HG02571 (cell line): ENCODE measurements around the gene MAP2K3.
"Not testable (repeated sequence)": the region's sequence is repeated elsewhere in the genome, so short reads cannot be mapped to it uniquely, and the experiment has no call there.

Source experiments
- ATAC-seq: cut with Tn5 transposase; IDR thresholded peaks from one replicate; pipeline ENCODE4 v1.9.1; 2021; ENCODE audit warnings: mild to moderate bottlenecking, moderate library complexity; ENCODE audit not compliant: unreplicated experiment

MAP2K3 gene

DNA sequence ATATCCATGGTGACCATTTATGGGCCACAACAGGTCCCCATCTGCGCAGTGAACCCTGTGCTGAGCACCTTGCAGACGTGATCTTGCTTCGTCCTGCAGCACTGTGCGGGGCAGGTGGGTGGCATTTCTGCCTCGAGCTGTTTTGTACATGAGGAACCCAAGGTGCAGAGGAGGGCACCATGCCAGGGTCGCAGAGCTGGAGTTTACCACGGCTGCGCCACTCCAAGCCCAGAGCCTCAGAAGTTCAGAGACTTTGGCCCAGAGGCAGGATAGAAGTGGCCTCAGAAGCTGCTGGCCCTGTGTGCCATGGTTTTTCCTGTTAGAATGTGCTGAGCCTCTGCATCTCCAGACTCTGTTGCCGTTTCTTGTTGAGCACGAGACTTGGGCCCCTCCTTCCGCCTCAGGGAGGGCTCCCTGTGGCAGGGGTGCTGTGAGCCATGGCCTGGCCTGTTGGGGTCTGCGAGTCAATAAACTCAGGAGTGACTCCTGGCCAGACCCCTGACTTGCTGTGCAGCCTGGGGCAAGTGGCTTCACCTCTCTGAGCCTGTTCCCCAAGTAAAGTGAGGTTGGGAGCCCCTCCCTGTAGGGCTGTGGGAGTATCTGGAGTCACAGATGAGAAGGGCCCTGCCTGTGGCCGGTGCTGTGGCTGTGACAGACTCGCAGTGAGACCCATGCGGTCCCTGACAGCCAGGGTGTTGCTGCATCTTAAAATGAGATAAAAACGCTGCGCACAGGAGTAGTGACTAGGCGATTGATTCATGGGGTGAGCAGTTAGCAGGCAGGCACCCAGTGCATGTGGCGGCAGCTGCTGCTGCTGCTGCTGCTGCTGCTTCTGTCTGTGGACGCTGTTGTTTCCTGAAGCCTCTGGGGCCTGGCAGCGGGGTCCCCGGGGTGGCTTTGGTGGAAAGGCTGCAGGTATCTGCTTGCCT lies 11.8 kb downstream of the MAP2K3 start:
- no peak for ATAC-seq

DNA sequence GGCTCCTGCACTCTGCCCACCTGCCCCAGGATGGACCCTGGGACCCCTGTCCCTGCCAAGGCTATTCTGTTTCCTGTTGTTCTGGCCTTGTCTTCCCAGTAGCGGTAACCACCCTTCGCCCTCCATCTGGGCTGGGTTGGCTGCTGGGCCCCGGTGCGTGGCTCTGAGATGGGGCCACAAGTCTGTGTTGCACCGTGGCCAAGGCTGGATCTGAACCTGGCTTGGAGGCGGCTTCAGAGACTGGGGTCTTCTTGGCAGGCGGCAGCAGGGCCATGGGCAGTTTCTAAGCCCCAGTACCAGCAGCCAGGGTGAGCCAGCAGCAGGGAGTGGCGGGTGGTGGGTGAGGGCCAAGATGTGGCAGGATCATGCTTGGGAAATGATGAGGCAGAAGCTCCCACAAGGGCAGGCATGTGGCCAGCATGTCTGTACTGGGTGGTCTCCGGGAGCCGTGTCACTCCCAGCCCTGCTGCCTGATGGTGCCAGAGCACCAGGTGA lies 12.6 kb downstream of the MAP2K3 start:
- ATAC-seq: no peak

- ATAC-seq: no peak
Observed at GRCh38 chr17:21297597-21297996, 13.1 kb downstream of the MAP2K3 start.

GRCh38 chr17:21298056-21298982 lies 13.8 kb downstream of the MAP2K3 start:
- ATAC-seq: no peak

DNA sequence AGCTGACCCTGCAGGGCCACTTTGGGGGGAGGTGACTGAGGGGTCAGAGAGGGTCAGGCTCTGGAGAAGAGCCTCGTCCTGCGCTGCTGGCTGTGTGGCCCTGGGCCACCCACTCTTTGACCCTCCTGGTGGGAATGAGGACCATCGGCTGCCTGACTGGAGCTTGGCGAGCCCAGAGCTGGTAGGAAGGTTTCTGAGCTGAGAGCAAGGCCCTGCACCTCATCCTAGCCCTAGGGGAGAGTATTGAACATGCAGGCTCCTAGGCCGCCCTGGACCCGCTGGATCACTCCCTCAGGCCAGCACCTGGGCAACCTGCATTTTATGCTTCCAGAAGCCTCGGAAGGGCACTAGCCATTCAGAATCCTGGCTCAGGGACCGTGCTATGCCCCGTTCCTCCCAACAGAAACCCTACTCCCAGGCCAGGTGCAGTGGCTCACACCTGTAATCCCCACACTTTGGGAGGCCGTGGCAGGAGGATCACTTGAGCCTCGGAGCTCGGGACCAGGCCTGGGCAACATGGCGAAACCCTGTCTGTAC lies 14.5 kb downstream of the MAP2K3 start:
- no peak for ATAC-seq

DNA sequence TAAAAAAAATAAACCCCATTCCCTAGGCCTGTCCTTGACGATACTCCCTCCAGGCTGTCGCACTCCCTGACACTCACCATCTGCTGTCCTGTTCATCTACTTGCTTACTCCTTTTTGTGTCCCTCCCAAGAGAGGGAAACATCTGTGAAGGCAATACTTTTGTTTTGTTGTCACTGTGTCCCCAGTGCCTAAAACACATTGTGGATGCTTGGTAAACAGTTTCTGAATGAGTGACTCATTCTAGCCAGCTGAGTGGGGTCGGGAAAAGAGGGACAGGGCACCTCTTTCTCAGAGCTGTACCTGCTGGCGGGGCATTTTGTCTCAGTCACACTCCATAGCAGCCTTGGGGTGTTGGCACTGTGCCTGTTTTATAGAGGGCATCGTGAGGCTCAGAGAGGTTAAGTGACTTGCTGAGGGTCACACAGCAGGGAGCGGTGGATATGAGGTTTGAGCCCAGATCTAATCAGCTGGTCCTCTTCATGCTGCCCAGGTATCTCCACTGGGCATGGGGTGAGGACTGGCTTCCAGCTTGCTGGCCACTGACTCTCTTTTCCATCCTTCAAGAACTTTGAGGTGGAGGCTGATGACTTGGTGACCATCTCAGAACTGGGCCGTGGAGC lies 15.6 kb downstream of the MAP2K3 start:
- no peak for ATAC-seq

- ATAC-seq: no peak
Observed at GRCh38 chr17:21300601-21301571, 16.4 kb downstream of the MAP2K3 start.

- no peak for ATAC-seq
Observed at GRCh38 chr17:21301593-21302550, 17.4 kb downstream of the MAP2K3 start.

- ATAC-seq: no peak
Observed at GRCh38 chr17:21302711-21303425, 18.4 kb downstream of the MAP2K3 start.

DNA sequence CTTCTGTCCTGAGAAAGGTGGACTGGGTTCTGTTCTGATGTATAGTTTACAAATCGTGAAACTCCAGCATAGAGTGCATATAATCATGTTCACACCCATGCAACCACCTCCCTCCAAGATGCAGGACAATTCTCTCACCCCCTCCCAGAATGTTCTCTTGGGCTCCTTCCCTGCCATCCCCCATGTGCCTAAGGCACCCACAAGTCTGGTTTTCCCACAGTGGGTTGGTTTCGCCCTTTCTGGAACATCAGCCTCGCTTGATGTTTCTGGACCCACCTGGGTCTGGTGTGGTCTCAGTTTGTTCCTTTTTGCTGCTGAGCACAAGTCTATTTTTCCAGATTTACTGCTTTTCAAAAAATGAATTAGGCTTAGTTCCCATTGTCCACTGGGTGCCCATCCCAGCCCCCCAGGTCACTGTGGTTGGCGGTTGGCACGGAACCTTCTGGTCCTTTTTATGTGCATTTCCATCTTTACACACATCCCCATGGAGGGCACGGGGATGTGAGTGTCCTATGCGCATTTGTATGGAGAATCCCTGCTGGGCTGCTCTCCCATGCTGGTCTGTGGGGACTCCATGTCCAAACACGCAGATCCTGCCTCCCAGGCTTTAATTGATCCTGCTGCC lies 19.0 kb downstream of the MAP2K3 start:
- ATAC-seq: no peak

DNA sequence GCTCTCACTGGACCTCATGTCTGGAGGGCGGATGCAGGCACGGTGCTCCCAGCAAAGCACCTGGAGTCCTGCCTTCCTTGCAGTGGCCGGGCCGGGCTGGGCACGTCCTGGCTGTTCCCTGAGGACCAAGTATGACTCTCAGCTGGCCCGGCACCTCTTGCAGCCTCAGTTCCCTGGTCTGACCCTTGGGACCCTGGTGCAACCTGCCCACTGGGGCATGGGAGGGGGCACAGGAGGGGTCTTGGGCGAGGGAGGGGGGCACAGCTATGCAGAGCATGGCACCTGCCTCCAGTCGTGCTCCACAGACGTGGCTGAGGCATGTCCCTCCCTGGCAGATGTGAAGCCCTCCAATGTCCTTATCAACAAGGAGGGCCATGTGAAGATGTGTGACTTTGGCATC lies 19.6 kb downstream of the MAP2K3 start:
- no peak for ATAC-seq

- not testable (repeated sequence) for ATAC-seq
Observed at GRCh38 chr17:21304551-21305151, 20.1 kb downstream of the MAP2K3 start.

DNA sequence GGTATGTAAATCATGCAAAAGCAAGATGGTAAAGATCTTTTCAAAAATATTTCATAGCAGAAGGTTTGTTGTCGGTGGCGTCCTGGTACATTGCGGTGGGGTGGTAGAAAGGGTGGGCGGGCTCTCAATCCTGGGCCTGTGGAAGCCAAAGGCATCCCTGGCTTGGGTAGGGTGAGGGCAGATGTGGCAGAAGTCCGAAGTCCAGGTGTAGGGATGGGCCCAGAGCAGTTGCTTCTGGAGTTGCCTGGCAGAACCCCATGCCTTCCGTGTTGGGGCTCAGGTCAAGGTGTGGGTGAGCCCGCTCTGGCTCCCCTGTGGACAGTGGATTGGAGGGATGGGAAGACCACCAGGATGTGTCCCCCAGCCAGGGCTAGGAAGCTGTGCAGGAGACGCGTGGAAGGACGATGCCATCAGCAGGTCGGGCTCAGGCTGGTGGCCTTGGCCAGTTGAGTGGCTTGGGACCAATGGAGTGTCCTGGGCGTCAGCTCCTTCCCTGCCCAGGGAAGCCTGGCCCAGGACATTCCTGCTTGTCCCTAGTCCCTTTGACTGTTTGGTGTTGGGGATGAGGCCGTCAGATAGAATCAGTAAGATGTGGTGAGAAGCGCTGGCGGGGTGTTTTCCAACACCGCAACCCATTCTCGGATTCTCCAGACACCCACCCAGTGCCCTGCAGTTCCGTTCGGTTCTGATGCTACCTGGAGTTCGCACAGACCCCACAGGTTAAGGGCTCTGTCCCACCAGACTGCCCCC lies 21.1 kb downstream of the MAP2K3 start:
- ATAC-seq: not testable (repeated sequence)

- ATAC-seq: not testable (repeated sequence)
Observed at GRCh38 chr17:21306611-21307272, 22.2 kb downstream of the MAP2K3 start.

- ATAC-seq: not testable (repeated sequence)
Observed at GRCh38 chr17:21307273-21307625, 22.7 kb downstream of the MAP2K3 start.

GRCh38 chr17:21308931-21309381 lies 24.4 kb downstream of the MAP2K3 start:
- not testable (repeated sequence) for ATAC-seq
